ENCODE results near the gene MOK.

Gene MOK

GRCh38 chr14:102231476-102232347 is 73.3 kb downstream of the MOK start:
- no peak overlapping the region for H3K4me3 ChIP-seq (ENCODE audit: low read length)
- no peak for DNase-seq (ENCODE audit: low read depth, low spot score)

GRCh38 chr14:102230481-102231210 is 74.3 kb downstream of the MOK start:
- no peak overlapping the region for H3K4me3 ChIP-seq (ENCODE audit: low read length)
- DNase-seq (ENCODE audit: low read depth, low spot score), result no peak

GRCh38 chr14:102229739-102230092 is 75.2 kb downstream of the MOK start:
- no peak for DNase-seq (ENCODE audit: low read depth, low spot score)
- no peak overlapping the region for H3K4me3 ChIP-seq (ENCODE audit: low read length)

GRCh38 chr14:102229071-102229738 is 75.8 kb downstream of the MOK start:
- DNase-seq (ENCODE audit: low read depth, low spot score), result no peak
- no peak overlapping the region for H3K4me3 ChIP-seq (ENCODE audit: low read length)

- H3K4me3 ChIP-seq (ENCODE audit: low read length), result no peak overlapping the region
- no peak for DNase-seq (ENCODE audit: low read depth, low spot score)
Measured at GRCh38 chr14:102227184-102227964, 77.6 kb downstream of the MOK start.

GRCh38 chr14:102226356-102227125 is 78.4 kb downstream of the MOK start:
- H3K4me3 ChIP-seq (ENCODE audit: low read length), result no peak overlapping the region
- DNase-seq (ENCODE audit: low read depth, low spot score), result no peak

- DNase-seq (ENCODE audit: low read depth, low spot score), result no peak
- H3K4me3 ChIP-seq (ENCODE audit: low read length), result no peak overlapping the region
Measured at GRCh38 chr14:102225936-102226335, 79.0 kb downstream of the MOK start.

GRCh38 chr14:102225386-102225785 is 79.6 kb downstream of the MOK start:
- no peak overlapping the region for H3K4me3 ChIP-seq (ENCODE audit: low read length)
- no peak for DNase-seq (ENCODE audit: low read depth, low spot score)

GRCh38 chr14:102223682-102224081 is 81.3 kb downstream of the MOK start:
- DNase-seq (ENCODE audit: low read depth, low spot score), result no peak
- H3K4me3 ChIP-seq (ENCODE audit: low read length), result no peak overlapping the region

GRCh38 chr14:102222751-102223150 is 82.2 kb downstream of the MOK start:
- no peak overlapping the region for H3K4me3 ChIP-seq (ENCODE audit: low read length)
- no peak for DNase-seq (ENCODE audit: low read depth, low spot score)

GRCh38 chr14:102222009-102222575 is 82.9 kb downstream of the MOK start:
- DNase-seq (ENCODE audit: low read depth, low spot score), result no peak
- H3K4me3 ChIP-seq (ENCODE audit: low read length), result no peak overlapping the region

GRCh38 chr14:102221026-102221425 is 83.9 kb downstream of the MOK start:
- no peak for DNase-seq (ENCODE audit: low read depth, low spot score)
- H3K4me3 ChIP-seq (ENCODE audit: low read length), result no peak overlapping the region

- no peak overlapping the region for H3K4me3 ChIP-seq (ENCODE audit: low read length)
- no peak for DNase-seq (ENCODE audit: low read depth, low spot score)
Measured at GRCh38 chr14:102220031-102220430, 84.9 kb downstream of the MOK start.

GRCh38 chr14:102219316-102219715 is 85.6 kb downstream of the MOK start:
- H3K4me3 ChIP-seq (ENCODE audit: low read length), result no peak overlapping the region
- no peak for DNase-seq (ENCODE audit: low read depth, low spot score)

- no peak overlapping the region for H3K4me3 ChIP-seq (ENCODE audit: low read length)
- no peak for DNase-seq (ENCODE audit: low read depth, low spot score)
Measured at GRCh38 chr14:102218688-102219087, 86.3 kb downstream of the MOK start.

- H3K4me3 ChIP-seq (ENCODE audit: low read length), result no peak overlapping the region
- DNase-seq (ENCODE audit: low read depth, low spot score), result no peak
Measured at GRCh38 chr14:102217987-102218421, 87.0 kb downstream of the MOK start.

- DNase-seq (ENCODE audit: low read depth, low spot score), result no peak
- H3K4me3 ChIP-seq (ENCODE audit: low read length), result no peak overlapping the region
Measured at GRCh38 chr14:102217399-102217798, 87.6 kb downstream of the MOK start.

GRCh38 chr14:102215576-102216250 is 89.3 kb downstream of the MOK start:
- DNase-seq (ENCODE audit: low read depth, low spot score), result no peak
- H3K4me3 ChIP-seq (ENCODE audit: low read length), result no peak overlapping the region
